ENCODE measurements around the gene RNU1-3.
"Not testable (repeated sequence)": the region's sequence is repeated elsewhere in the genome, so short reads cannot be mapped to it uniquely, and the experiment has no call there.

Gene RNU1-3

DNA sequence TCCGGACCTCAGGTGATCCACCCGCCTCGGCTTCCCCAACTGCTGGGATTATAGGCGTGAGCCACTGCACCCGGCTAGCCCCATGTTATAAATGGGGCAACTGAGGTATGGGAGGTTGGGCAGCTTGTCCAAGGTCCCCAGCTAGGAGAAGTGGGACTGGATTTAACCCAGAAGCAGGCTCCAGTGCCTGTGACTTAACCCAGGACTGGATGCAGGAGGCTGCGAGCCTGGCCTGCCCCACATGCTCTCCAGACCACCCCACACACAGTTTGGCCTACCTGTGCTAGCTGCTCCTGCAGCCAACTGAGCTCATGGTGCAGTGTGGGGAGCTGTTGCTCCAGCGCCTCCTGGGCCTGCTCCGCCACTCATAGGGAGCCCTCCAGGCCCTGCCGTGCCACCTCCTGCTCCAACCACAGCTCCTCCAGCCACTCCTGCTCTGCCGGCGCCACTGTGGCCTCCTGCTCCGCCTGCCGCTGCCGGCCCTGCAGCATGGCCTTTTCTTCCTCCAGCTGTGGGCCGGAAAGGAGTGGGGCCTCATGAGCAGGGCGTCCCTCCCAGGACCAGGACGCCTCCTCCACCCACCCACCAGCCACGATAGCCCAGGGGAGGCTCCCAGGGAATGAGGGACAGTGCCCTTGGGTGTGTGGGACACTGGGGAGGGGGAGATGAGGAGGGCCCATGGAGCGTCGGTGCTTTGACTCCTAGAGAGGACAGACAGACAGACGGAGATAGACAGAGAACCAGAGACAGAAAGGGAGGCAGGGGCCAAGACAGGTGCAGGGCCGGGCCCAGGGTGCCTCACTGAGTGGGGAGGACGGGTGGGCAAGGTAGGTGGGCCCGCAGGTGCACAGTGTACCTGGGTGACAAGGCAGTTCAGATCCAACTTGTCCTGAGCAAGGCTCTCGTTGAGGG lies 41.0 kb downstream of the RNU1-3 start:
- no peak overlapping the region for H3K27ac ChIP-seq
- no peak for DNase-seq (ENCODE audit: low read depth, low spot score)

DNA sequence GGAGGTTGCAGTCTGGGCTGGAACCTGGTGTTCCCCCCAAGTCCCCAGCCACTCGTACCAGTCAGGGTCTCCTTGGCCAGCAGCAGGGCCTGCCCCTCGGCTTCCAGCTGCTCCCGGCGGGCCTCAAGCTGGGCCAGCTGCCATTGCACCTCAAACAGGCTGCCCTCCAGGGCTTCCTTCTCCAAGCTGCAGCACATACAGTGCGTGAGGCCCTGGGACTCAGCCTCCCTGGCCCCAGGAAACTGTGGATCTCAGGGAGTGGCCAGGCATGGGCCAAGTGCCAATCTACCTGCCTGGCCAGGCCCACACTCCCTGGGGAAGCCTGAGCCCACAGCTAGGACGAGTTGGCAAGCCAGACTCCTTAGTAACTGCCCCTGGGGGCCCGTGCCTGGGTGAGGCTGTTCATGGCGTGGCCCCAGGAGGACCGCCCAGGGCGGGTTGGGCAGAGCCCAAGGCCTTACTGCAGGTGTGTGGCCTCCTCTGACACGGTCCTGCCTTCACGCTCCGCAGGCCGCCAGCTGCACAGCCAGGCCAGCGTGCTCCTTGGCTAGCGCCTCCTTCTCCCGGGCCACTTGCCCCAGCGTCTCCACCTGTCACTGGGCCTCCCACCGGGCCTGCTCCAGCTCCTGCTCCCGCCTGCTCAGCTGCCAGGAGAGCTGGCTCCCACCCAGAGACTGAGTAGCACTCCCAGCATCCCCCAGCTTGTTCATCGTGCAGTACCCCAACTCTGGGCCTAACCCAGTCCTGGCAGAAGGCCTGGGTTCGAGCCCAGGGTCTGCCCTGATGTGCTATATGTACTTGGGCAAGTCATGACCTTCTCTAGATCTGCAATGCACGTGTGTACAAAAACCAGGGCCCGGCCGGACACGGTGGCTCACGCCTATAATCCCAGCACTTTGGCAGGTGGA lies 42.7 kb downstream of the RNU1-3 start:
- peak overlapping the region; percentile 68 for H3K27ac ChIP-seq
- peak; percentile 99 for DNase-seq (ENCODE audit: low read depth, low spot score)

DNA sequence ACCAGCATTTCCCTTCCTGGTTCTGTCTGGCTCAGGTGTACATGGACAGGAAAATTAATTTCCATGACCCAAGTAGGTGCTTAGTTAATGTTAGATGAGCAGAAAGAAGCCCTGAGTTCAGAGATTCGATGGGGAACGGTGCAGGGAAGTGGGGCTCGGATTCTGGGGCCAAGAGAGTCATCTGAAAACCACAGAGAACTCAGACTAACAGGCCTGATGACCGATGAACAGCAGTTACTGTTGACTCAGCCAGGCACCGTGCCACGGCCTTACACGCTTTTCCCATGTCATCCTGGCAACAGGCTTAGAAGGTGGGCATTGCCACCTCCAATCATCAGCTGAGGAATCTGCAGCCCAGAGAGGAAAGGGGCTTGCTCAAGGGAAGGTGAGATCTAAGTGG lies 43.4 kb downstream of the RNU1-3 start:
- peak overlapping the region; percentile 68 for H3K27ac ChIP-seq
- DNase-seq (ENCODE audit: low read depth, low spot score), result peak; percentile 96

DNA sequence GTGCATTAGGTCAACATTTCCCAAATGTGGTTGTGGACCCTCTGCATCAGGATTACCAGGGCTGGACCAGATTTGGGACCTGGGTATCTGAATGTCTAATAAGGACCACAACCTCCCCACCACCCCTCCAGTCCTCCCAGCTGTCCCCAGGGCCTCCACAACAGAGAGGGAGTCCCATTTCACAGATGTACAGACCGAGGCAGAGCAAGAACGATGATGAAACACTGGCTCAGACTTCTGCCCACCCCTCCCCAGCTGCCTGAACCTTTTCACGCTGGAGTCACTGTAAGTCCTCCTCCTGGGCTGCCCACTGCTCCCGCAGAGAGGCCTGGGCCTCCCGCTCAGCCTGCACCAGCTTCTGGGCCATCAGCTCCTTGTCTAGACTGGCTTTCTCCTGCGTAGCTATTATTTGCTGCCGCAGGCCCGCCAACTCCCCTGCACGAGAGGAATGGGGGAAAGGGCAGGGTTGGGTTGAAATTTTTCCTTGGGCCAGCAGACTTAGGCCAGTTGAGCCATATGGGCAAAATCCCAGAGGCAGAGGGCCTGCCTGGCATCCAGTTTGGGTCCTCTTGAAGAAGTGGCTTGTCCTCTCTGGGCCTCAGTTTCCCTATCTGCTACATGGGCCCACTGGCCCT lies 45.0 kb downstream of the RNU1-3 start:
- not testable (repeated sequence) for DNase-seq (ENCODE audit: low read depth, low spot score); H3K27ac ChIP-seq

DNA sequence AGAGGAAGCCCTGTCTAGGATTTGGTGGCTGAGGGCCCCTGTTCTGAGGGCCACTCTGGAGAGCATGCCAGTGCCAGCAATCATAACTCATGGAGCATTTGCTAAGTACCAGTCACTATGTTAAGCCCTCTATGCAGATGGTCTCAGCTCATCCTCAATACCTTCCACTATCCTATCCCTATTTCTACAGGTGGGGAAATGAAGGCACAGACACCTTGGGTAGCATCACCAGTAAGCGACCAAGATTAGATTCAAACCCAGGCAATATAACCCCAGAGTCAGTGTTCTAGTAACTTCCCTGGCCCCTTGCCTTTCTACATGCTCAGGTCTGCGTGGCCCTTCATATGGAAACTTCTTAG lies 45.5 kb downstream of the RNU1-3 start:
- no peak overlapping the region for H3K27ac ChIP-seq
- no peak for DNase-seq (ENCODE audit: low read depth, low spot score)

- DNase-seq (ENCODE audit: low read depth, low spot score); H3K27ac ChIP-seq: not testable (repeated sequence)
These were observed 46.8 kb downstream of the RNU1-3 start for GRCh38 chr1:16619803-16620501.

DNA sequence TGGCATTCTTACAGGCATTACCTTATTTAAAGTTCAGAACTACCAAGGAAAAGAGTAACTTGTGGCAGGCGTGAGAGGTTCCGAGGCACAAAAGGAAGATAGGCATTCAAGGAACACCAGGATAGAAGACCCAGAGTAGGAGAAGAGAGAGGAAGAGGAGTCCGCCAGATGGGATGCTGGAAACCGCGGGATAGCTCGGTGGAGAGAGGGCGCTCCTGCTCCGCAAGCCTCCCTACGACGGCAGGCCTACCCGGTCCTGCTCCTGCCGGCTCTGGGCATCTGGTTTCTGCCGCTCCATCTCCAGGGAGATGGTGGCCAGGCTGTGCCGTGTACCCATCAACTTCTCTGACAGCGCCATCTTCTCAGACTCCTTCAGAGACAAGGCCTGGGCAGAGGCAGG lies 48.0 kb downstream of the RNU1-3 start:
- H3K27ac ChIP-seq, result no peak overlapping the region
- no peak for DNase-seq (ENCODE audit: low read depth, low spot score)

DNA sequence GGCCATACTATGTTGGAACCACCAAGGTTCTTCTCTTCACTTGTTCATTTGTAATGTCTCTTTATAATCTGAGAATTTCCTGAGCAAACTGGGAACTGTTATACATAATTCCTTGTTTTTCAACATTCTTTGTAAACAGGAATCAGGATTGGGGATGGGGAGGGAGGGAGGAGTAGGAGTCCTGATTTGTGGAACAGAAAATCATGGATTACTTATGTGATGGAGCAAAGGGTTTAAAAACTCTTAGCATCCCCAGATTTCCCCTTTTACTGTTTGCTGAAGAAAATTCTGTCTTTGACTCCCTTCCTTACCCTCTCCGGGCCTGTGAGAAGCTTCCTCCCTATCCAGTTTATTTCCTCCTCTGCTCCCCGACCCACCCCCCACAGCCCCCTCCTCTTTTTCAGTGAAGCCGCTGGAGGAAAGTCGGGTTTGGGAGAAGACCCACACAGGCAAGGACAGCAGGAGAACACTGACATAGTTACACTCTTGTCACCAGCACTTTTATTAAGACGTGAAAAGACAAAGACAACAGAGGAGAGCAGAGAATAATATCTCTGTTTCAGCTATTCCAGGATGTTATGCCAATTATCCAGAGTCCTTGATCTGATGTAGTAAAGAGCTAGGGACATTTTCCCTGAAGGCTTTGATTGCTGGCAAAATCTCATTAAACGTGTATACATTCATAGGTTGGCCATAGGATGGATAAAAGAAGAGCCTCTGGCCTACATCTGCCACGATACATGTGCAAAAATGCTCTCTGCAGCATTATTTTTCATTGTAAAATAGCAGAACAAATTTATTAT lies 48.8 kb downstream of the RNU1-3 start:
- no peak for DNase-seq (ENCODE audit: low read depth, low spot score)
- H3K27ac ChIP-seq, result no peak overlapping the region

DNA sequence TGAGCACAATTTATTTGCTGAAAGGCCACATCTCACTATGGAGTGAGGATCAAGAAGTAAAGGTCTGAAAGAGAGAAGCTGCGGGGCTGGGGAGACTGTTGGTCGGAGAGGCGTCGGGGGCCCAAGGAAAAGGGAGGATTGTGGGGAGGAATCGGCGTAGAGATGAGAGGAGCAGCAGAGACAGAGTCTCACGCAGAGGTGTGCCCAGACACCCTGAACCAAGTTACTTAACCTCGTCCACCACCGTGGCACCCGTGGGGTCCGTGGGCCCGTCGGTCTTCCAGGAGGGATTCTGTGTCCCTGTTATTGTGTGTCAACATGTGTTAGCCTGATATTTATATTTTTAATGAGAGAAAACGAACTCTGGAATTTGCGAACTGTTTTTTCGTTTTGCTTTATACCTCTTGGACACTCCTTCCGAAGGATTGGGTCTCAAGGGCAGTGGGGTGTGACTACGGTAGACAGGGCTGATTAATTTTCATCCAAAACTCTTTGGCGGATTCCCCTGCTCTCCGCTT lies 49.6 kb downstream of the RNU1-3 start:
- no peak overlapping the region for H3K27ac ChIP-seq
- no peak for DNase-seq (ENCODE audit: low read depth, low spot score)
